Measurements from ENCODE around the gene PDXP.

PDXP gene

GRCh38 chr22:37665487-37665886 lies 7.0 kb downstream of the PDXP start:
- Histone ChIP-seq H3K36me3 (ENCODE audit: insufficient read depth, insufficient read length, low read length) (peaks cover 37% of the 10 kb centered on the region), H3K9me3 (ENCODE audit: insufficient read depth, low read length) (no peaks in the 10 kb centered on the region), H3K4me3 (ENCODE audit: insufficient read length, low read depth) (no peak overlapping the region), H3K9ac (ENCODE audit: insufficient read length, low read depth) (no peak overlapping the region), H3K27me3 (ENCODE audit: insufficient read depth, insufficient read length) (no peaks in the 10 kb centered on the region), H3K4me1 (ENCODE audit: insufficient read depth, insufficient read length) (peaks cover 9% of the 10 kb centered on the region)
- no peak for DNase-seq (ENCODE audit: low read depth, low spot score)
- TF ChIP-seq YY1 (IDR thresholded peaks at IDR 0.05; ENCODE audit: insufficient read depth, insufficient read length) (no peak), ZNF274 (IDR thresholded peaks at IDR 0.05; ENCODE audit: low read depth, low read length) (no peak), SUZ12 (IDR thresholded peaks at IDR 0.05; ENCODE audit: extremely low read depth, insufficient read depth, insufficient read length) (no peak)

- Histone ChIP-seq H3K9ac (ENCODE audit: insufficient read length, low read depth) (no peak overlapping the region), H3K9me3 (ENCODE audit: insufficient read depth, low read length) (no peaks in the 10 kb centered on the region), H3K4me3 (ENCODE audit: insufficient read length, low read depth) (no peak overlapping the region), H3K36me3 (ENCODE audit: insufficient read depth, insufficient read length, low read length) (peaks cover 27% of the 10 kb centered on the region), H3K27me3 (ENCODE audit: insufficient read depth, insufficient read length) (no peaks in the 10 kb centered on the region), H3K4me1 (ENCODE audit: insufficient read depth, insufficient read length) (peaks cover 6% of the 10 kb centered on the region)
- TF ChIP-seq SUZ12 (IDR thresholded peaks at IDR 0.05; ENCODE audit: extremely low read depth, insufficient read depth, insufficient read length) = no peak
- no peak for TF ChIP-seq YY1 (IDR thresholded peaks at IDR 0.05; ENCODE audit: insufficient read depth, insufficient read length)
- no peak for TF ChIP-seq ZNF274 (IDR thresholded peaks at IDR 0.05; ENCODE audit: low read depth, low read length)
- DNase-seq (ENCODE audit: low read depth, low spot score) = no peak
These were observed 11.1 kb downstream of the PDXP start for GRCh38 chr22:37669586-37669985.

- Histone ChIP-seq H3K27me3 (ENCODE audit: insufficient read depth, insufficient read length) (no peaks in the 10 kb centered on the region), H3K4me1 (ENCODE audit: insufficient read depth, insufficient read length) (peaks cover 6% of the 10 kb centered on the region), H3K9me3 (ENCODE audit: insufficient read depth, low read length) (no peaks in the 10 kb centered on the region), H3K9ac (ENCODE audit: insufficient read length, low read depth) (peak overlapping the region; percentile 21), H3K36me3 (ENCODE audit: insufficient read depth, insufficient read length, low read length) (peaks cover 2% of the 10 kb centered on the region), H3K4me3 (ENCODE audit: insufficient read length, low read depth) (no peak overlapping the region)
- TF ChIP-seq SUZ12 (IDR thresholded peaks at IDR 0.05; ENCODE audit: extremely low read depth, insufficient read depth, insufficient read length) = no peak
- TF ChIP-seq ZNF274 (IDR thresholded peaks at IDR 0.05; ENCODE audit: low read depth, low read length) = no peak
- no peak for TF ChIP-seq YY1 (IDR thresholded peaks at IDR 0.05; ENCODE audit: insufficient read depth, insufficient read length)
- no peak for DNase-seq (ENCODE audit: low read depth, low spot score)
These were observed 13.8 kb downstream of the PDXP start for GRCh38 chr22:37672206-37672919.

- Histone ChIP-seq H3K27me3 (ENCODE audit: insufficient read depth, insufficient read length) (no peaks in the 10 kb centered on the region), H3K4me1 (ENCODE audit: insufficient read depth, insufficient read length) (peaks cover 6% of the 10 kb centered on the region), H3K4me3 (ENCODE audit: insufficient read length, low read depth) (no peak overlapping the region), H3K36me3 (ENCODE audit: insufficient read depth, insufficient read length, low read length) (peaks cover 1% of the 10 kb centered on the region), H3K9ac (ENCODE audit: insufficient read length, low read depth) (peak overlapping the region; percentile 32), H3K9me3 (ENCODE audit: insufficient read depth, low read length) (no peaks in the 10 kb centered on the region)
- TF ChIP-seq SUZ12 (IDR thresholded peaks at IDR 0.05; ENCODE audit: extremely low read depth, insufficient read depth, insufficient read length) = no peak
- no peak for TF ChIP-seq YY1 (IDR thresholded peaks at IDR 0.05; ENCODE audit: insufficient read depth, insufficient read length)
- no peak for TF ChIP-seq ZNF274 (IDR thresholded peaks at IDR 0.05; ENCODE audit: low read depth, low read length)
- no peak for DNase-seq (ENCODE audit: low read depth, low spot score)
These were observed 14.5 kb downstream of the PDXP start for GRCh38 chr22:37672920-37673455.

GRCh38 chr22:37674248-37674647 lies 15.7 kb downstream of the PDXP start:
- Histone ChIP-seq H3K4me3 (ENCODE audit: insufficient read length, low read depth) (no peak overlapping the region), H3K27me3 (ENCODE audit: insufficient read depth, insufficient read length) (no peaks in the 10 kb centered on the region), H3K4me1 (ENCODE audit: insufficient read depth, insufficient read length) (peaks cover 7% of the 10 kb centered on the region), H3K9me3 (ENCODE audit: insufficient read depth, low read length) (no peaks in the 10 kb centered on the region), H3K36me3 (ENCODE audit: insufficient read depth, insufficient read length, low read length) (peaks cover 8% of the 10 kb centered on the region), H3K9ac (ENCODE audit: insufficient read length, low read depth) (no peak overlapping the region)
- no peak for TF ChIP-seq ZNF274 (IDR thresholded peaks at IDR 0.05; ENCODE audit: low read depth, low read length)
- no peak for TF ChIP-seq SUZ12 (IDR thresholded peaks at IDR 0.05; ENCODE audit: extremely low read depth, insufficient read depth, insufficient read length)
- TF ChIP-seq YY1 (IDR thresholded peaks at IDR 0.05; ENCODE audit: insufficient read depth, insufficient read length) = no peak
- no peak for DNase-seq (ENCODE audit: low read depth, low spot score)

- peak within 1 kb of the TSS; percentile 47 for H3K4me3 ChIP-seq (ENCODE audit: insufficient read length, low read depth)
- peaks cover 18% of the 10 kb centered on the region for H3K36me3 ChIP-seq (ENCODE audit: insufficient read depth, insufficient read length, low read length)
- DNase-seq (ENCODE audit: low read depth, low spot score) = no peak
- TF ChIP-seq SUZ12 (IDR thresholded peaks at IDR 0.05; ENCODE audit: extremely low read depth, insufficient read depth, insufficient read length) (no peak), YY1 (IDR thresholded peaks at IDR 0.05; ENCODE audit: insufficient read depth, insufficient read length) (no peak)
- H3K27me3 ChIP-seq (ENCODE audit: insufficient read depth, insufficient read length) = no peaks in the 10 kb centered on the region
- no peaks in the 10 kb centered on the region for H3K9me3 ChIP-seq (ENCODE audit: insufficient read depth, low read length)
- peaks cover 7% of the 10 kb centered on the region for H3K4me1 ChIP-seq (ENCODE audit: insufficient read depth, insufficient read length)
- peak within 1 kb of the TSS; percentile 72 for H3K9ac ChIP-seq (ENCODE audit: insufficient read length, low read depth)
These were observed 16.7 kb downstream of the PDXP start, which contains the start of gene LGALS1 for GRCh38 chr22:37674951-37675929. LGALS1 (plus strand) TSS chr22:37675636; CDS start chr22:37675703, 67 bp downstream.

All from NT2/D1 (cell line).